PFSK-1 (cell line): ENCODE measurements around the gene NDFIP1.

Experiments
- POLR2AphosphoS5 ChIP-seq: IDR thresholded peaks from 2 replicates; pipeline ENCODE4 v1.6.1; 2012; ENCODE audit warnings: low read depth, mild to moderate bottlenecking, control low read depth, low read length, moderate library complexity
- REST ChIP-seq, 2 experiments: IDR thresholded peaks; 2 replicates each; pipeline versions ENCODE4 v1.6.1 to v1.8.0; 2011 to 2012; ENCODE audit warnings: low read depth in 2 of 2, low read length in 2 of 2, control low read depth in 1 of 2, inconsistent platforms in 1 of 2, mild to moderate bottlenecking in 1 of 2, moderate library complexity in 1 of 2; ENCODE audit not compliant: insufficient read depth in 1 of 2
- SIN3A ChIP-seq: IDR thresholded peaks from 2 replicates; pipeline ENCODE4 v1.6.1; 2012; ENCODE audit warnings: mild to moderate bottlenecking, low read length, moderate library complexity, borderline replicate concordance; ENCODE audit not compliant: insufficient read depth

GRCh38 chr5:142181096-142181495 lies 72.5 kb downstream of the NDFIP1 start:
- TF ChIP-seq POLR2AphosphoS5 (no peak), SIN3A (no peak), REST (IDR thresholded peaks at IDR 0.05; ENCODE audit: insufficient read depth in 1 of 2, low read depth in 2 of 2, low read length in 2 of 2) (no peak)
